OCI-LY3 (cell line): ENCODE results near the gene WDR93.

Experiments
- H2AFZ ChIP-seq: fragments of 200-600, 300-600 bp; shearing (Covaris generic); 2 replicates; pipeline ENCODE4 v1.6.0; 2014; ENCODE audit warnings: antibody characterized with exemption, low read depth, low read length
- H3K27ac ChIP-seq: fragments of 200-600, 300-600 bp; sonication (generic); 2 replicates; pipeline ENCODE4 v1.5.1; 2014; ENCODE audit warnings: mild to moderate bottlenecking, low read length, moderate library complexity, mixed read lengths
- H3K27me3 ChIP-seq: fragments of 200-600, 300-600 bp; sonication (generic); 2 replicates; pipeline ENCODE4 v1.6.1; 2014; ENCODE audit warnings: low read depth, low read length, mixed read lengths
- H3K36me3 ChIP-seq: fragments of 200-600, 300-600 bp; sonication (generic); replicated peaks from 2 replicates; pipeline ENCODE3; 2014; ENCODE audit warnings: low read depth, low read length, mixed read lengths
- H3K4me1 ChIP-seq: fragments of 300-600, 200-600 bp; sonication (generic); 2 replicates; pipeline ENCODE4 v1.6.1; 2014; ENCODE audit warnings: low read length, mixed read lengths
- H3K4me2 ChIP-seq: fragments of 200-600, 300-600 bp; sonication (generic); 2 replicates; pipeline ENCODE4 v1.6.1; 2014; ENCODE audit warnings: low read length, mixed read lengths
- H3K4me3 ChIP-seq: fragments of 300-600, 200-600 bp; sonication (generic); 2 replicates; pipeline ENCODE4 v1.5.1; 2014; ENCODE audit warnings: antibody characterized with exemption, mild to moderate bottlenecking, low read length, moderate library complexity
- H3K79me2 ChIP-seq: fragments of 300-600, 200-600 bp; shearing (Covaris generic); 2 replicates; pipeline ENCODE4 v1.6.1; 2014; ENCODE audit warnings: mild to moderate bottlenecking, low read length, mixed read lengths
- H3K9ac ChIP-seq: fragments of 300-600, 200-600 bp; shearing (Covaris generic); 2 replicates; pipeline ENCODE4 v1.6.0; 2014; ENCODE audit warnings: mild to moderate bottlenecking, low read length, moderate library complexity
- H3K9me3 ChIP-seq: fragments of 200-600, 300-600 bp; shearing (Covaris generic); 2 replicates; pipeline ENCODE4 v1.6.1; 2014; ENCODE audit warnings: low read length, mixed read lengths; ENCODE audit not compliant: insufficient read depth
- H4K20me1 ChIP-seq: fragments of 200-600, 300-600 bp; sonication (generic); 2 replicates; pipeline ENCODE4 v1.6.1; 2016; ENCODE audit warnings: low read length, mixed read lengths; ENCODE audit not compliant: insufficient read depth
- CTCF ChIP-seq: fragments of 200-600, 300-600 bp; sonication (generic); IDR thresholded peaks from 2 replicates; pipeline ENCODE4 v1.5.1; 2014; ENCODE audit warnings: antibody characterized with exemption, low read length, low read depth
- EZH2phosphoT487 ChIP-seq: fragments of 200-600 bp; shearing (Covaris generic); IDR thresholded peaks from 2 replicates; pipeline ENCODE4 v1.6.1; 2018; ENCODE audit warnings: antibody characterized with exemption, mixed run types, low read depth

Gene WDR93

GRCh38 chr15:89767411-89767915 lies 76.9 kb downstream of the WDR93 start:
- no peaks in the 10 kb centered on the region for H3K79me2 ChIP-seq
- no peak overlapping the region for H3K27ac ChIP-seq
- TF ChIP-seq CTCF (no peak), EZH2phosphoT487 (no peak)
- no peak overlapping the region for H3K4me2 ChIP-seq
- H3K27me3 ChIP-seq: no peaks in the 10 kb centered on the region
- no peaks in the 10 kb centered on the region for H3K9me3 ChIP-seq
- H2AFZ ChIP-seq: peak overlapping the region; percentile 32; the same call in 1 of the 2 replicates
- H3K9ac ChIP-seq: no peak overlapping the region; the same call in 1 of the 2 replicates
- H3K4me1 ChIP-seq: no peaks in the 10 kb centered on the region; the same call in 1 of the 2 replicates
- H3K36me3 ChIP-seq: no peaks in the 10 kb centered on the region
- H3K4me3 ChIP-seq: no peak overlapping the region
- H4K20me1 ChIP-seq: no peaks in the 10 kb centered on the region

- no peaks in the 10 kb centered on the region for H3K36me3 ChIP-seq
- peak overlapping the region; percentile 32; the same call in 1 of the 2 replicates for H2AFZ ChIP-seq
- H3K79me2 ChIP-seq: no peaks in the 10 kb centered on the region
- no peak overlapping the region for H3K9ac ChIP-seq
- H3K4me1 ChIP-seq: peaks cover 4% of the 10 kb centered on the region; the same call in 1 of the 2 replicates
- H3K9me3 ChIP-seq: no peaks in the 10 kb centered on the region
- no peak for TF ChIP-seq CTCF
- no peak for TF ChIP-seq EZH2phosphoT487
- H3K27me3 ChIP-seq: no peaks in the 10 kb centered on the region
- H3K4me3 ChIP-seq: no peak overlapping the region
- H3K27ac ChIP-seq: no peak overlapping the region
- no peaks in the 10 kb centered on the region for H4K20me1 ChIP-seq
- no peak overlapping the region for H3K4me2 ChIP-seq
Measured at GRCh38 chr15:89768071-89768500, 77.5 kb downstream of the WDR93 start.

- Histone ChIP-seq H3K4me2 (no peak overlapping the region), H3K27me3 (no peaks in the 10 kb centered on the region), H3K36me3 (no peaks in the 10 kb centered on the region), H3K4me3 (no peak overlapping the region), H3K79me2 (no peaks in the 10 kb centered on the region), H3K4me1 (peaks cover 6% of the 10 kb centered on the region; the same call in 1 of the 2 replicates), H3K9me3 (no peaks in the 10 kb centered on the region), H4K20me1 (no peaks in the 10 kb centered on the region), H3K27ac (no peak overlapping the region), H2AFZ (no peak overlapping the region), H3K9ac (no peak overlapping the region)
- TF ChIP-seq EZH2phosphoT487: no peak
Measured at GRCh38 chr15:89769366-89769765, 78.8 kb downstream of the WDR93 start.

GRCh38 chr15:89770041-89770440 lies 79.4 kb downstream of the WDR93 start:
- no peak overlapping the region for H3K9ac ChIP-seq
- no peak overlapping the region for H3K27ac ChIP-seq
- no peak overlapping the region for H3K4me2 ChIP-seq
- H2AFZ ChIP-seq: no peak overlapping the region
- H3K4me1 ChIP-seq: peaks cover 6% of the 10 kb centered on the region; the same call in 1 of the 2 replicates
- H3K4me3 ChIP-seq: no peak overlapping the region
- no peaks in the 10 kb centered on the region for H3K79me2 ChIP-seq
- no peaks in the 10 kb centered on the region for H4K20me1 ChIP-seq
- no peaks in the 10 kb centered on the region for H3K36me3 ChIP-seq
- H3K9me3 ChIP-seq: no peaks in the 10 kb centered on the region
- H3K27me3 ChIP-seq: no peaks in the 10 kb centered on the region
- TF ChIP-seq EZH2phosphoT487 (no peak), CTCF (no peak)
